GM21528 (cell line): Measurements from ENCODE around the gene RBBP9.
A peak's percentile ranks its signal among the peaks of the same experiment; 100 is the strongest.
"Not testable (repeated sequence)": the region's sequence is repeated elsewhere in the genome, so short reads cannot be mapped to it uniquely, and the experiment has no call there.

Source experiments
- ATAC-seq: cut with Tn5 transposase; IDR thresholded peaks from one replicate; pipeline ENCODE4 v1.9.1; 2021; ENCODE audit warnings: mild to moderate bottlenecking, moderate library complexity; ENCODE audit not compliant: unreplicated experiment, low FRiP score

Gene RBBP9

DNA sequence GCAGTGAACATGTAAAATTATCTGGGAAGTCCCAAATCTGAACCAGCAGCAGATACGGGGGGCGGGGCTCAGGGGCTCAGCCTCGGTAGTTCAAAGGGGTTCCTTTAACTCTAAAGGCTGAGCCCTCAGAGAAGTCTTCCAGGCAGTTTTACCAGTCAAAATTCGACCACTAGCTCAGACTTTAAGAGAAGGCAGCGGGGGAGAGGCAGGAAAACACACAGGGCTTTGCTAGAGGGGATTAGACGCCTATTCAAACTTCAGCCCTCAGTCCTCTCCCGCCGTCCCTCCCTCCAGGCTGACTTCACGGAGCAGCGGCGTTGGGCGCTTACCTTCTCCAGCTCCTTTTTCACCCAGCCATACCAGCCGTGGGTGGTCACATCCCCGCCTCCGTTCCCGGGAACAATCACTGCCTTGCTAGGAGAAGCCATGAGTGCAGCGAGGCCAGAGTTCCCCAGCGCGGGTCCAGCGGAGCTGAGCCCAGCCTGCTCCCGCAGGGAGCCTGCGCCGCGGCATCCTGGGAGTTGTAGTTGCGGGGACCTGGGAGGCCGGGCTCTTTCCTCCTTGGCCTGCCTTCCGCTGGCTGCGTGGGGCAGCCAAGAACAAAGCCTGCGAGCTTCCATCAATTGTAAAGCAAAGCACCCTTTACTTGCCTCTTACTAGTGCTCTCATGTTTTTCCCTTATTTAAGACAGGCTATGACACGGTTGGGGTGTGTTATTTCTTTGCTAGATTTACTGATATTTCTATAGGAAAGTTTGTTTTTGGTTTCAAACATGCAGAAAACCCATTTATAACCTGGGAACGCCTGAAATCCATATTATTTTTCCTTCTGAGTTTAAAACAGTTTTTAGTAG lies at the start of gene RBBP9:
Gene RBBP9 (minus strand): TSS at position 486 of the 853 bp plus-strand sequence. CDS start 58 bp downstream, at position 428.
- ATAC-seq: peak; percentile 98

DNA sequence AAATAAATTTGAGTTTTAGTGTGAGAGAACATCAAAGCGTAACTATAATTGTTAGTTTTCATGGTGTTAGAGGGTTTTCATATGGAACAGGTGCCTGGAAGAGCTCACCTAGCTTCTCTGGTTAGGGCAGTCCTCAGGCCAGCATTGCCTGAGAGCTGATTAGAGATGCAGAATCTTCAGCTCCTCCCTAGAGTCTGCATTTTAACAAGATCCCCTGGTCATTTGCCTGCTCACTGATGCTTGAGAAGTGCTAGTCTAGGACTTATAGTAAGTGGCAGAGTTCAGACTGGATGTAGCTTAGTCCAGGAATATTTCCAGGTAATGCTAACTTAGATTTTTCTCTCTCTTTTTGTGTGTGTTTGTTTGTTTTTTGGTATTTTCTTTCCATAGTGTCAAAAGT lies 48.5 kb upstream of the RBBP9 start:
- ATAC-seq: no peak

DNA sequence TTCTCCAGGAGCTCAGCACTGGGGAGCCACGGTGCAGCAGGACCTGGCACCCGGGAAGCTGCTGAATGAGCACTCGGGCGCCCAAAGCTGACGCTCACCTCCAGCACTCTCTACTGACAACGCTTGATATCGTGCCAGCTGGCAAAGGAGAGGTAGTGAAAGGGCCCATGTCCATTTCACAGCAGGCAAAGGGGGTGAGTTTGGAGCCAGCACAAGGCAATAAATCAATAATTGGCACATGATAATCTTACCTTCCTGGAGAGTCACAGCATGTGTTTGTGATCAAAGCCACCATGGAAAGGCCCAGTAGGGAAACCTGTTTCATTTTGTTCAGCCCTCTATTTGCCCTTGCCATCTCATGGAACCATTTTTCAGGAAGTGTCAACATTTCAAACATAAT lies 46.9 kb upstream of the RBBP9 start:
- no peak for ATAC-seq

DNA sequence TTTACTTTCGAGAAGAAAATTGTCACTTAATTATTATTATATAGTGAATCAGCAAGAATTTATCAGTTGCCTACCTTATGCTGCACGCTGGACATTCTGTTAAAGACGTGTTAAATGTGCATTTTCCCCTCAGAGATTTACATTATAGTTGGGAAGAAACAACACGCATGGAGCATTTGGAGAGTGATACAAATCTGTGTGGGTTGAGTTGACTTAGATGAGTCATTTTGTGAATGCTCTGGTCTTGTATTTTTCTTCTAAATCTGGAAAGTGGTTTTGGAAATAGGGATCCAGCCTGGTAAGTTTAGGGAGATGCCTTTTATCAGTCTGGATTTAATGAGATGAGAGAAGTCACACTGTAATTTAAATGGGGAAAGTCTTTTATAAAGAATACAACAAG lies 46.2 kb upstream of the RBBP9 start:
- no peak for ATAC-seq

DNA sequence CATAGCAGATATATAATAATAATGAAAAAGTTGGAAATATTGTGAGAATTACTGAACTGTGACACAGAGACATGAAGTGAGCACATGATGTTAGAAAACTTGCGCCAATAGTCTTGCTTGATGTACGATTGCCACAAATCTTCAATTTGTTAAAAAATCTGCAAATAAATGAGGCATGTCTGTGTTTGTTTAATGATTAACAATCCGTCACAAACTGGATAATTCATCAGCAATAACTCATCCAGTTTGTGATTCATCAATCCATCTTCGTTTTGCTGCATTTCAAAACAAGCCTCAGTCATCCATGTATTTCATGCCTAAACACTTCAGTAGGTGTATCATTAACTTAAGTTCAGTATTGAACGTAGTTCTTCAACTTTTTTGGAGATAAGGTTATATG lies 44.7 kb upstream of the RBBP9 start:
- ATAC-seq: no peak

DNA sequence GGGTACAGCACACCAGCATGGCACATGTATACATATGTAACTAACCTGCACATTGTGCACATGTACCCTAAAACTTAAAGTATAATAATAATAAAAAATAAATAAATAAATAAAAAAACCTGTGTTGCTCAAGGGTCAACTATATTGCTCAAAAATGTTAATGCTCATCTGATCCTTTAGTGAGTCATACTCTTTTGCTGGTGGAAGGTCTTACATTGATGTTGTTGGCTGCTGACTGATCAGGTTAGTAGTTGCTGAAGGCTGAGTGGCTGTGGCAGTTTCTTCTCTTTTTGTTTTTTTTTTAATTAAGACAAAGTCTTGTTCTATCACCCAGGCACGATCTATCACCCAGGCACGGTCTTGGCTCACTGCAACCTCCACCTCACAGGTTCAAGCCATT lies 40.6 kb upstream of the RBBP9 start:
- no peak for ATAC-seq

DNA sequence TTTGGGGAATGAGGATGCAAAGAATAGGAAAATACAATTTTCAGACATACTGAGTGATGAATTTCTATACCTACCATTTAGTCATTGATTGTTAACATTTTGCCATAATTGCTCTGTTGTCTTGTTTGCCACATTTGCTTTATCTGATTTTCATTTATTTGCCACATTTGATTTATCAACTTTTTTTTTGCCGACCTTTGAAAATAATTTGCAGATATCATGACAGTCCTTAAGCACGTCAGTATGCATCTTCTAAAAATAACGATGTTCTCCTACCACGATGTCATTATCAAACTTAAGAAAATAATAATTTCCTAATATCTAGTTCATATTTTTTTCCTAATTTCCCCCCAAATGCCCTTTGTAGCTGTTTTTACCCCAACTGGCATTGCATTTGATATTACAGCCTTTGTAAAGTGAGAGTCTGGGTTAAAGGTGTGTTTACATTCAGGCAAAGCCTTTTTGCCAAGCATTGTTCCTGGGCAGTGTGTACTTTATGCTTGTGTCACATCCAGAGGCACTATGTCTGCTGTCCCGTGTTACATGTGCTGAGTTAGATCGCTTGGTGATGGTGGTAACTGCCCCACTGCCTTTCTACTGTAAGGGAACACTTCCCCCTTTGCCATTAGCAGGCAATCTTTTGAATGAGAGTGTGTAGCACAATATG lies 37.1 kb upstream of the RBBP9 start:
- ATAC-seq: no peak

DNA sequence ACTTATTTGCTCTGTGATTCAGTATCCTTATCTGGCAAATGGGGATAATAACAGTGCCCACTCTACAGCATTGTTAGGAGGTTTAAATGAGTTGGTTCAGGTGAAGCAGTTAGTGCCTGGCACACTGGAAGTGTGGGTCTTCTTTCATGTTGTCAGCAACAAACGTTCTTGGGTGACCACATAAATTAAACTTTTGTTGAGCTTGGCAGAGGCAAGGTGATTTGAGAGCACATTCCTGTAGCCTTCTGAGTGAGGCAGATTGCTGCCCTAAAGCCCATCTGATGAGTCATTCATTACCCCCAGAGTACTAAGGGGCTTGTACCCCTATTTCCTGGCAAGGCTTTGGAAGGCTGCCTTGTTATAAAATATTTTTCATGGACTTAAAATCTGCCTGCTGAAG lies 36.5 kb upstream of the RBBP9 start:
- no peak for ATAC-seq

DNA sequence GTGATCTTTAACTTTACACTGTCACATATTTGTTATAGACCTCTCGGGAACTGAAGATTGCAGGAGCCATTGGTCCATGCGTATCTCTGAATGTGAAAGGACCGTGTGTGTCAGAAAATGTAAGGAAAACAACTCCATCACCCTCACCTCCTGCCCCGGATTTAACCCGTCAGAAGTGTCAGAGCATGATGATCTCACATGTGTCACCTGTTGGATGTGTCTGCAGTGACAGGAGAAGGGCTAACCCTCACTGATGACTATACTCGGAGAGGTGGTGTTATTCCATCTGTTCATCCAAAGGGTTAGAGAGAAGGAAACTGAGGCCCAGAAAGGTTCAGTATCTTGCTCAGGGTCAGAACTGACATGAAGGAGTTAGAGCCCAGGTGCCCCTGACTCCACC lies 35.6 kb upstream of the RBBP9 start:
- no peak for ATAC-seq

DNA sequence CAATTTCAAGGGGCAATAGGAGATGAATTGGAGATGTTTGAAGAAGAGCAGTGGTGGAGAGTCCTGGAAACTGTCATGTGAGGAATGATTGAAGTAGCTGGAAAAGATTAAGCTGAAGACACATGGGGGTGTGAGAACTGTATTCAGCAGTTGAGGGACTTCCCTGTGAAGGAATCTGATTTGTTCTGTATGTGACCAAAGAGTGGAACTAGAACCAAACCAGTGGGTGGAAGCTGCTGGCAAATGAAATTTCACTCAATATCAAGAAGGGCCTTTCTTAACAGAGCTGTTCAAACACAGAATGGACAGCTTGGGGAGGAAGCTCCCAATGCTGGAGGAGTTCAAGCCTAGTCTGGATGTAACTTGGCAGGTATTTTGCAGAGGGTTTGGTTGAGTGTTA lies 32.0 kb upstream of the RBBP9 start:
- no peak for ATAC-seq

DNA sequence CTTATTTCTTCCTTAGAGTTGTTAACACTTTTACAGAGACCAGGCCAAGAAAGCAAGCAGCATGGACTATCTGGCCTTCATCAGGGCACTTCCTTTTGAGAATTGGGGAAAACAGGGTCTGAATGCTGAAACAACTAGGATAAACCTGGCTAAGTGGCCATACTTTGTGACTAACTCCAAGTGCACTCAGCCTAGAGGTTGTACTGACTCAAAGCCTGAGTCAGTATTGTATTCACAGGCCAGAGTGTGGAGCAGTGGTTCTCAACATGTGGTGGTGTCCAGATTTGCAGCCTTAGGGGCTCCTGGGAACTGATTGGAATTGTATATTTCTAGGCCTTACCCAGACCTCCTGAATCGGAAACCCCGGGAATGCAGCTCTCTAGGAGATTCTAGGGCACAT lies 30.8 kb upstream of the RBBP9 start:
- no peak for ATAC-seq

DNA sequence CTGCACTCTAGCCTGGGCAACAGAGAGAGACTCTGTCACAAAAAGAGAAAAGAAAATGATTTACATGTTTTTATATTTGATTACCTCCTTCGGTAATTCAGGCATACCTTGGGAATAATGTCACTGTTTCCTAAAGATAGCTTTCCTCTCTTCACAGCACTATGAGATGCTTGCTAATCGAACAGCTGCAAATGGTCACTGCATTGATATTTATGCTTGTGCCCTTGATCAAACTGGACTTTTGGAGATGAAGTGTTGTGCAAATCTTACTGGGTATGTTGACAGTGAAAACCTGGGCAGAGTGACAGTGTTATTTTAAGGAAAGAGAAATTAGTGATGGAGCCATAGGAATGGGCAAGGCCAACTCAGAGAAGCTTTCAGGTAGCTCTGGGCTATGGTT lies 30.3 kb upstream of the RBBP9 start:
- ATAC-seq: no peak

DNA sequence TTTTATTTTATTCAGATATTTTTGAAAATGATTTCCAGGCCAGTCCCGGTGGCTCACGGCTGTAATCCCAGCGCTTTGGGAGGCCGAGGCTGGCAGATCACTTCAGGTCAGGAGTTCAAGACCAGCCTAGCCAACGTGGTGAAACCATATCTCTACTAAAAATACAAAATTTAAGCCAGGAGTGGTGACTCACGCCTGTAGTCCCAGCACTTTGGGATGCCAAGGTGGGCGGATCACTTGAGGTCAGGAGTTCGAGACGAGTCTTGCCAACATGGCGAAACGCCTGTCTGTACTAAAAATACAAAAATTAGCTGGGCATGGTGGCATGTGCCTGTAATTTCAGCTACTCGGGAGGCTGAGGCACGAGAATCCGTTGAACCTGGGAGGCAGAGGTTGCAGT lies 29.7 kb upstream of the RBBP9 start:
- not testable (repeated sequence) for ATAC-seq

DNA sequence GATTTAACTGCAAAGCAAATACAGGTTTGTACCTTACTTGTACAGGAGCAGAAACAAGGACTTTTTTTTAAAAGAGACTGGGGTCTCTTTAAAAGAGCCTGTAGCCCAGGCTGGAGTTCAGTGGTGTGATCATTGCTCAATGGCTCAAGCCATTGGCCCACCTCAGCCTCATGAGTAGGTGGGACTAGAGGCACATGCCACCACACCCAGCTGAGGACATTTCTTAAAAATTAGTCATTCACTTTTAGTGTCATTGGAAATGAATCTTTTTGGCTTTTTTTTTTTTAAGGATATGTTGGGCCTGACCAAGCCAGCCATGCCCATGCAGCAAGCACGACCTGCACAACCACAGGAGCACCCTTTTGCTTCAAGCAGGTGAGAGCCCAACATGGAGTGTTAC lies 27.6 kb upstream of the RBBP9 start:
- ATAC-seq: no peak

DNA sequence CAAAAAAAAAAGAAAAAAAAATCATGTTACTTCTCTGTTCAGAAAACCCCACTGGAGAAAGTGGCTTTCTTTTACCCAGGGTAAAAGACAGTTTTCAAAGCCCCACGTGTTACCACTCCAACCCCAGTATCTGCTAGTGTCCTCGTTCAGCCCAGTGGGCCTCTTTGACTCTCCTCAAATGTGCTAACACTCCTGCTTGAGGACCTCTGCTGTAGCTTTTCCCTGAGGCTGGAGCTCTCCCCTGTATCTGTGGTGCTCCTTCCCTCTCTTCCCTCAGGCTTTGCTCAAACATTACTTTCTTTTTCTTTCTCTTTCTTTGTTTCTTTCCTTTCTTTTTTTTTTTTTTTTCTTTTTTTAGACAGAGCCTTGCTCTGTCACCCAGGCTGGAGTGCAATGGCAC lies 26.0 kb upstream of the RBBP9 start:
- ATAC-seq: no peak

DNA sequence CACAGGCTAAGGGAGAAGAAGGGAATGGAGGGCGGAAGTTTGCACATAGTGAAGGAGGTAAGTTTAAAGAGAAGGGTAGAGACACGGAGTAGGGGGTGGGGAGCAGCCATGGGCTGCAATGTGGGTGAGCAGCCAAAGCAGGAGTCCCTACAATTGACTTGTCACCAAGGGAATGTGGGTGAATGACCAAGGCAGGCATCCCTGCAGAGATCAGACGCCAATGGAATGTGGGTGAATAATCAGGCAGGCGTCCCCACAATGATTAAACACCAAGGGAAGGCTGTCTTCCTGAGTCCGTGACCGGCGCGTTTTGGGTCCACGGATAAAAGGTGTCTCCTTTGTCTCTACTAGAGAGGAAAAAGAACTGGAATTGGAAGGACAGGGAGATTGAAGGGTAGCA lies 25.0 kb upstream of the RBBP9 start:
- not testable (repeated sequence) for ATAC-seq

DNA sequence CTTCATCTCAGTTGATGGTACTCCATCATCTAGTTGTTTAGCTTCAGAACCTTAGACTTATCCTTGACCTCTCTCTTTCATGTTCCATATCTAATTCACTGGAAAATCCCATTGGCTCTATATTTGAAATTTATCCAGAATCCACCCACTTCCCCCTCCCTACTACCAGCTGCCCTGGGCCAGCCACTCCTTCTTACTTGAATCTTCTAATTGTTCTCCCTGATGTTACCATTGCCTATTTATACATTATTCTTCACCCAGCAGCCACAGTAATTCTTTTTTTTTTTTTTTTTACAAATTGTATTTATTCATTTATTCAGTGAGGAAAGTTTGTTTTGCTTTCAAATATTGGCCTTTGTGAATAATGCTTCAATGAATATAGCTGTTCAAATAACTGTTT lies 18.9 kb upstream of the RBBP9 start:
- ATAC-seq: no peak

DNA sequence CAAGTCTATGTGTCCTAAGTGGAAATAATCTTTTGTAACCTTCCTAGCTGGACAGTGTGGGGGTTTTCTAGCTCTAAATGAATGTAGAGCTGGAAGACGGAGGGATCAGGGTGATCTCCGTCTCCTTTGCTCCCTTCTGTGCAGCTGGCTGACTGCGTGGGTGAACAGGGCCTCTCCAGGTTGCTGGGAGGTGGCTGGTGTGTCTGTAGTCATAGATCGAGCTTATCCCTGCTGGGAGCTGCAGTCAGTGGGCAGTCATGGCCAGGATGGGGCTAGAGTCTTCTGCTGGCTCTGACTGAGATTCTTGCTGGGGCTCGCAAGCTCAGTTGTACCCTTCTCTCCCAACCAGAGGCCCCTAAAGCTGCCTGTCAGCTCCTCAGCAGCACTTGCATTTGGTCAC lies 17.1 kb upstream of the RBBP9 start:
- ATAC-seq: no peak

DNA sequence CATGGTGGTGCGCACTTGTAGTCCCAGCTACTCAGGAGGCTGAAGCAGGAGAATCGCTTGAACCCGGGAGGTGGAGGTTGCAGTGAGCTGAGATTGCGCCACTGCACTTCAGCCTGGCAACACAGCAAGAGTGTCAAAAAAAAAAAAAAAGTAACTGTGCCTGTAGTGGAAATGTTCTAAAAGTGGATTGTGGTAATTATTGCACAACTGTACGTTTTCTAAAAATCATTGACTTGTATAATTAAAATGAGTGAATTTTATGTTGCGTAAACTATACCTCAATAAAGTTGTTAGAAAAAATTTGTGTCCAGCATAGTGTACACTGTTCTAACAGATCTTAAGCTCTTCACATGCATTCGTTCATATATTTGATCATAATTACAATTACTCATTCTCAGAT lies 16.2 kb upstream of the RBBP9 start:
- ATAC-seq: no peak

DNA sequence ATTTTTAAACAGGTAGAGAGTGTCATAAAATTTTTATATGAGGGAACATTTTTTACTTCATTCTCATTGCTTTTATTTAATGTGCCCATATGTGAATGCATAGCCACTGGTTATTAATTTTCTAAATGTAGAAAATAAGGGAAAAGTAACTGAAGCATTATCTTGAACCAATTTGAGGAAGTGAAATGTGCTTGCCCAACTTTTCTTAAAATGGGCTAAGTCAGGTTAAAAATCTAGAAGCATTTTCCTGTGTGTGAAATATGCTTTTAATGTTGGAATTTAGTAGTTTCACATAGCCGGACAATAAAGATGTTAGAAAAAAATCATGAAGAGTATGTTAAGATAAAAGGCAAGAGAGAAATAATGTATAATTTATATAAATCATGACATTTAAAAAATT lies 14.5 kb upstream of the RBBP9 start:
- no peak for ATAC-seq

DNA sequence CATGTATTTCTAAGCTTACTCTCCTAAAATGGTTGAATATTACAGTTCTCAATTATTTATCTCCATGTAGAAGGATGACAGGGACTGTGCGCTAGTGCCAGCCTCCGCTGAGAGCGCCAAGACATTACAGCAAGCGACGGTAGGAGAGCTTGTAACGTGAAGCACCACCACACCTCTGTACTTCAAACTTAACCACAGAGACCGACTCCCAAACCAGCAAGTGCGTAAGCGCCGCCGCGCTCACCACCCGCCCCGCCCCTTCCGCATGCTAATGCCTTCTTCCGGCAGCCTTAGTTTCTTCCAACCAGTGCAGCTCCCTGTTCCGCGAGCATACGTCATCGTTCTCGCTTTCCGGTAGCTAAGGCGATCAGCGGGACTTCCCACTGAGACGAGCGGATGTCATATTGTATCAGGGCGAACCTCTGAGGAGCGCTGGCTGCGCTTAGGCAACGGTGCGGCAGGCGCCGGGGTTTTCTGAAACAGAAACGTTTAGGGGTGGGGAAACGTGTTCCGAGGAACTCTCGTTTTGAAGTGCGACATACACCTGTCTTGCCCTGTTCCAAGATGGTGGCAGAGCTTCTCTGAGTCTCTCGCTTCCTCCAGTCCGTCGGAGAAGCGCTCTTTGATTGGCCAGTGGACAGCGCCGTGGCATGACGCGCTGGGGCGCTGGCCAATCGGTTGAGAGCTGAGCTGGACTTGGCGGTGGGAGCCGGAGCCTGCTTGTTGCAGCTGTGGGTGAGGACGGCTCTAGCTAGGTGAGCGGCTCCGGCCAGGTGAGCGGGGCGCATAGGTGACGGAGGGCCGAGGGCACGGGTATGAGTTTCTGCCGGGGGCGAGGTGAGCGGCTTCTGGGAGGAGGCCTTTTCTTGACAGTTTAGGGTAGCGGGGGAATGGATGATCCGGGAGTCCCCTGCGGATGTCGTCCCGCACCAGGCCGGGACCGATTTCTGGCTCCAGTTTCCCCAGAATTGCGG lies 10.5 kb upstream of the RBBP9 start, which contains the start of gene SEC23B:
Gene SEC23B (plus strand): TSS at position 723 of the 974 bp plus-strand sequence. CDS start 2,896 bp downstream, outside the sequence.
- peak; percentile 98 for ATAC-seq
